ENCODE results near the gene MAEA.
"Not testable (repeated sequence)": the region's sequence is repeated elsewhere in the genome, so short reads cannot be mapped to it uniquely, and the experiment has no call there.

MAEA gene

DNA sequence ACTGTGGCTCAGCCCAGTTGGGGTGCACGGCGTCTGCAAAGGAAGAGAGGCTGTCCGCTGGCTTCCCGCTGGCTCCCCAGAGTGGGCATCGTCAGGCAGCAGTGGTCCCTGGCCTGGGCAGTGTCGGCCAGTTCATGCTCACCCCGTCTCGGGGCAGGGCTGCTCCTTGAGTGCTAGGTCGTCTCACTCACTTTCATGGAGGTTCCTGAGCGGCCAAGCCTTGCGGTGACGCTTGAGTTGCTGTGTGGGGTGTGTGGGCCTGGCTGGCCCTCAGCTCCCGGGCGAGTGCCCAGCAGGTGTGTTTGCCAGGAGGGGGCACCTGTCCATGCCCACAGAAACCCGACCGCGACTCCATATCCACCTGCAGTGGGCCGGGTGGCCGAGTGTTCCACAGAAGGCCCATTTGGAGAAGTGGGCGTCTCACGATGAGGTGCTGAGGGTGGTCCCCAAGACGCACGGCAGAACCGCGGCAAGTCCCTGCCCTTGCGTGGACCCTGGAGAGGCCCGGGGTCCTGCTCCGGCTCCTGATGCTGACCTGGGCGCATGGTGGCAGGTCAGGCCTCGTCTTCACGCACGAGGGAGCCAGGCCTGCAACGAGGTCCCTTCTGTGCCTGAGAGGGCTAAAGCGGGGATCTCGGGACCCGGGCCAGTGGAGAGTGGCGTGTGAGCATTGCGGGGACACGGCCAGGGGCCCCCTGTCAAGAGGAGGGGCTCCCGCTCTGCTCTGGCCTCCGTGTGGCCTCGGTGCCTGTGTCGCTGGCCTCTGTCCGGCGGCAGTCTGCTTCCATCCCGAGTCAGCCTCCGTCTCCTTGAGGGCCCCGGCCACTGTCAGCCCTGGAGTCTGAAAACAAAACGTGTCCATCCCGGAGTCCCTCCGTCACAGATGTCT lies 38.8 kb downstream of the MAEA start:
- no peak for TF ChIP-seq Cebpa-rat (IDR thresholded peaks at IDR 0.05)
- no peak overlapping the region for H3K4me3 ChIP-seq
- H3K9ac ChIP-seq: peak overlapping the region in 2 of 11 experiments; percentile 19 to 41; a peak in 3 of 22 replicates
- no peaks in the 10 kb centered on the region for H3K27me3 ChIP-seq
- no peaks in the 10 kb centered on the region for H3K9me3 ChIP-seq (replicated peaks in 1 of 11)
- H4K20me1 ChIP-seq: peaks cover 37 to 96% (median 79%) of the 10 kb centered on the region in 11 experiments
- peak overlapping the region in 4 of 11 experiments; percentile 9 to 31 (median 21); a peak in 4 of 22 replicates for H3K4me2 ChIP-seq
- peak overlapping the region in 2 of 11 experiments; percentile 36 to 40; a peak in 2 of 22 replicates for H3K27ac ChIP-seq
- H3K4me1 ChIP-seq: peaks cover 26 to 77% (median 56%) of the 10 kb centered on the region in 10 experiments
- H3K36me3 ChIP-seq: peaks cover 84 to 98% (median 94%) of the 10 kb centered on the region in 11 experiments

DNA sequence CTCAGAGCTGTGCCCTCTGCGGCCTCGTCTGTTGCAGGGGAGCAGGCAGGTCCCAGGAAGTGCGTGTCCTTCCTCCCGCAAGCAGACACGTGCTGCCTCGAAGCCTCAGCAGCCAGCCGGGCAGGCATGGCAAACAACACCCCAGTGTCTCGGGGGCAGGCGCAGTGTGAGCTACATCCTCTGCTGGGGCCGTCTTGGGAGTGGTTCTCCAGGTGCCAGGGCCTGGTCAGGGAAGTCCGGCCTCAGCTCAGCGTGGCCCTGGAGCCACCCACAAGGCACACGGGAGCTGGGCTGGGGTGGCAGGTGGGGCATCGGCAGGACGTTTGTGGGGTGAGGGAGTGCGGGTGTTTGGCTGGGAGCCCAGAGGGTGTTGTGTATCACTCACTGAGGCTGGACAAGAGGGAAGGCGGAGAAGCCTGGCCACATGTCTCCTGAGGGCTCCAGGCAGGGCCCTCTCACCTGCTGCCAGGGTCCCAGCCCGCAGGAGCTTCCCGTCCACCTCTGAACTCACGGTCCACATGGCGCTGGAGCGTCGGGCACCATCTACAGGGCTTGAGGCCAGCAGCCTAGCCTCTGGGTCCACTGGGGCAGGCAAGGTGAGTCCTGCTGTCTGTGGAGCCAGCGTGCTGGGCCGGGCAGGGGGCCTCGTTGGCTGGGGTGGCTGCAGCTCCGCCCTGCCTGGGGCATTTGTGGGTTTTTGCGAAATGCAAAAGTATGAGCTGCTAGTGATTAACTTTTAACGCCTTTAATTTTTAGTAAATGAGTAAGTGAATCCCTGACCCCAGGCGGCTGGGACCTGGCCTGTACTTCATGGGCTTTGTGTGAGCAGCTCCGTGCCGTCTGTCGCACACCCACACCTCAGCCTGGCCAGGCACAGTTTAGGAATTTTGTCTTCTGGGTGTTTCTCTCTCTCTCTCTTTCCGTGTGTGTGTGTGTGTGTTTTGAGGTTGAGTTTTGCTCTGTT lies 40.0 kb downstream of the MAEA start:
- peaks cover 40 to 87% (median 73%) of the 10 kb centered on the region in 11 experiments for H4K20me1 ChIP-seq
- H3K4me1 ChIP-seq: peaks cover 33 to 84% (median 63%) of the 10 kb centered on the region in 10 experiments
- H3K4me2 ChIP-seq: peak overlapping the region in 7 of 11 experiments; percentile 6 to 31 (median 25); a peak in 7 of 22 replicates
- no peak overlapping the region for H3K4me3 ChIP-seq
- H3K27ac ChIP-seq: peak overlapping the region in 8 of 11 experiments; percentile 2 to 40 (median 30); a peak in 8 of 22 replicates
- peaks cover 0 to 4% (median under 1%) of the 10 kb centered on the region in 11 experiments; a peak in 8 of 22 replicates for H3K9me3 ChIP-seq (replicated peaks in 1 of 11)
- no peak for TF ChIP-seq Cebpa-rat (IDR thresholded peaks at IDR 0.05)
- H3K9ac ChIP-seq: peak overlapping the region in 5 of 11 experiments; percentile 19 to 45 (median 26); a peak in 3 of 22 replicates
- H3K36me3 ChIP-seq: peaks cover 76 to 92% (median 88%) of the 10 kb centered on the region in 11 experiments
- no peaks in the 10 kb centered on the region for H3K27me3 ChIP-seq

DNA sequence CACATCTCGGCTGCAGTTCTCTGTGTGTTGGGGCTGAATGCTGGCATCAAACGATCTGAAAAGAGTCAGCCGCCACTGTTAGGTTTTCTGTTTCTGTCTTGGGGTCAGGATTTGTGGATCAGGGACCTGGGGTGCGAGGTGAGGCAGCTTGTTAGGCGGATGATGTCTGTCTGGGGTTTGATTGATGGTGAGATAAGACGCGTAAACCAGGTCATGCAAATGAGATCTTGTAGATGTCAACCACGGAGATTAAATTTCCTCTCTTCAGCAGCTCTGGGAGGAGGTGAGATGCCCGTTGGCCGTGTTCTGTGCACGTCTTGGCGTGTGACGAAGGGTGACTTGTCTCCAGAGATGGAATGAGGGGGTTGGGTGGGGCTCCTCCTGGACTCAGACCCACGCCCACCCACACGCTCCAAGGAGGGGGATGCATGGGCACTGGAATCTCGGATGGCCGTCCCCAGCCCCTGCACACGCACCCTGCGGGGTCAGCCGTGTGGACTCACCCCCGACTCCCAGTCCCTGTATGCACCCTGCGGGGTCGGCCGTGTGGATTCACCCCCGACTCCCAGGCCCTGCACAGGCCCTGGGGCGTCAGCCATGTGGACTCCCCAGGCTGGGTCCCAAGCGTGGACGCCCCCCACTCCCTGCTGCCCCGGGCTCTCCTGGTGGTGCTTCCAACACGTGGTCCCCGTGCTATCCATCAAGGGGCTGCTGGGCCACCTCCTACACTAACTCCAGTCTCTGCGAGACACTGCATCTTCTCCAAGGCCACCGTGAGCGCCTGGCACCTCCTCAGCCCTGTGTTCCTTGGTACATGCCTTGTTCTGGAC lies 41.3 kb downstream of the MAEA start:
- peak overlapping the region in 5 of 11 experiments; percentile 4 to 67 (median 50); a peak in 6 of 22 replicates for H3K9ac ChIP-seq
- H3K4me1 ChIP-seq: peaks cover 38 to 82% (median 66%) of the 10 kb centered on the region in 10 experiments
- peaks cover 0 to 17% (median 10%) of the 10 kb centered on the region in 11 experiments; a peak in 15 of 22 replicates for H3K9me3 ChIP-seq (replicated peaks in 1 of 11)
- TF ChIP-seq Cebpa-rat (IDR thresholded peaks at IDR 0.05): no peak
- peaks cover 37 to 74% (median 65%) of the 10 kb centered on the region in 11 experiments for H4K20me1 ChIP-seq
- no peak overlapping the region for H3K4me3 ChIP-seq
- peak overlapping the region in 1 of 11 experiments; percentile 27; a peak in 1 of 22 replicates for H3K27ac ChIP-seq
- H3K36me3 ChIP-seq: peaks cover 71 to 90% (median 85%) of the 10 kb centered on the region in 11 experiments
- H3K27me3 ChIP-seq: no peaks in the 10 kb centered on the region
- peak overlapping the region in 5 of 11 experiments; percentile 6 to 42 (median 11); a peak in 6 of 22 replicates for H3K4me2 ChIP-seq

GRCh38 chr4:1331591-1332353 lies 42.1 kb downstream of the MAEA start:
- Histone ChIP-seq H3K9me3 (replicated peaks in 1 of 11) (peaks cover 0 to 25% (median 13%) of the 10 kb centered on the region in 11 experiments; a peak in 15 of 22 replicates), H3K4me3 (no peak overlapping the region), H3K27ac (peak overlapping the region in 3 of 11 experiments; percentile 55 to 61 (median 60); a peak in 7 of 22 replicates), H3K4me2 (peak overlapping the region in 3 of 11 experiments; percentile 6 to 72 (median 56); a peak in 6 of 22 replicates), H4K20me1 (peaks cover 33 to 66% (median 60%) of the 10 kb centered on the region in 11 experiments), H3K9ac (peak overlapping the region in 5 of 11 experiments; percentile 4 to 67 (median 24); a peak in 6 of 22 replicates), H3K36me3 (peaks cover 71 to 90% (median 85%) of the 10 kb centered on the region in 11 experiments), H3K4me1 (peaks cover 38 to 74% (median 61%) of the 10 kb centered on the region in 10 experiments), H3K27me3 (no peaks in the 10 kb centered on the region)
- no peak for TF ChIP-seq Cebpa-rat (IDR thresholded peaks at IDR 0.05)

DNA sequence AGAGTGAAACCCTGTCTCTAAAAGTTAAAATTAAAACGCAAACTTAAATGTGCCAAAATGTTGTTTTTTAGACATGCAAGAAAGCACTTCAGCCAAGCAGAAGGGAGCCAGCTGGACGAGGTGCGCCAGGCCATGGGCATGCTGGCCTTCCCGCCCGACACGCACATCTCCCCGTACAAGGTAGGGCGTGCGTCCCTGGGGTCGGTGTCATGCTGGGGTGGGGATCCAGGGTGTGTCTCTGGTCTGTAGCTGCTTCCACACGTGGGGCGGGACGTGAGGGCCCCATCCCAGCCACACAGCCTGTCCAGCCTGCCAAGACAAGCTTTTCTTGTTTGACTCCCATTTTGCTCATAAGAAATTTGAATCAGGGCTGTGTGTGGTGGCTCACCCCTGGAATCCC lies 43.0 kb downstream of the MAEA start:
- no peak overlapping the region for H3K4me3 ChIP-seq
- no peaks in the 10 kb centered on the region for H3K27me3 ChIP-seq
- peaks cover 0 to 30% (median 13%) of the 10 kb centered on the region in 11 experiments; a peak in 15 of 22 replicates for H3K9me3 ChIP-seq (replicated peaks in 1 of 11)
- no peak for TF ChIP-seq Cebpa-rat (IDR thresholded peaks at IDR 0.05)
- H3K36me3 ChIP-seq: peaks cover 71 to 90% (median 85%) of the 10 kb centered on the region in 11 experiments
- peak overlapping the region in 8 of 11 experiments; percentile 23 to 67 (median 38); a peak in 9 of 22 replicates for H3K9ac ChIP-seq
- peak overlapping the region in 8 of 11 experiments; percentile 22 to 61 (median 51); a peak in 16 of 22 replicates for H3K27ac ChIP-seq
- H4K20me1 ChIP-seq: peaks cover 24 to 60% (median 53%) of the 10 kb centered on the region in 11 experiments; a peak in 20 of 22 replicates
- peak overlapping the region; percentile 10 to 72 (median 33); a peak in 15 of 22 replicates for H3K4me2 ChIP-seq
- H3K4me1 ChIP-seq: peaks cover 41 to 70% (median 61%) of the 10 kb centered on the region in 10 experiments

- H3K27me3 ChIP-seq: no peaks in the 10 kb centered on the region
- peaks cover 41 to 73% (median 59%) of the 10 kb centered on the region in 10 experiments for H3K4me1 ChIP-seq
- H3K4me2 ChIP-seq: peak overlapping the region in 10 of 11 experiments; percentile 10 to 72 (median 44); a peak in 15 of 22 replicates
- H3K9me3 ChIP-seq (replicated peaks in 1 of 11): peaks cover 0 to 30% (median 13%) of the 10 kb centered on the region in 11 experiments; a peak in 15 of 22 replicates
- H3K9ac ChIP-seq: peak overlapping the region in 6 of 11 experiments; percentile 33 to 67 (median 41); a peak in 8 of 22 replicates
- no peak overlapping the region for H3K4me3 ChIP-seq
- peaks cover 71 to 90% (median 85%) of the 10 kb centered on the region in 11 experiments for H3K36me3 ChIP-seq
- H4K20me1 ChIP-seq: peaks cover 23 to 60% (median 48%) of the 10 kb centered on the region in 11 experiments; a peak in 20 of 22 replicates
- peak overlapping the region in 8 of 11 experiments; percentile 22 to 61 (median 51); a peak in 13 of 22 replicates for H3K27ac ChIP-seq
- no peak for TF ChIP-seq Cebpa-rat (IDR thresholded peaks at IDR 0.05)
Observed at GRCh38 chr4:1333256-1333655, 43.6 kb downstream of the MAEA start.

DNA sequence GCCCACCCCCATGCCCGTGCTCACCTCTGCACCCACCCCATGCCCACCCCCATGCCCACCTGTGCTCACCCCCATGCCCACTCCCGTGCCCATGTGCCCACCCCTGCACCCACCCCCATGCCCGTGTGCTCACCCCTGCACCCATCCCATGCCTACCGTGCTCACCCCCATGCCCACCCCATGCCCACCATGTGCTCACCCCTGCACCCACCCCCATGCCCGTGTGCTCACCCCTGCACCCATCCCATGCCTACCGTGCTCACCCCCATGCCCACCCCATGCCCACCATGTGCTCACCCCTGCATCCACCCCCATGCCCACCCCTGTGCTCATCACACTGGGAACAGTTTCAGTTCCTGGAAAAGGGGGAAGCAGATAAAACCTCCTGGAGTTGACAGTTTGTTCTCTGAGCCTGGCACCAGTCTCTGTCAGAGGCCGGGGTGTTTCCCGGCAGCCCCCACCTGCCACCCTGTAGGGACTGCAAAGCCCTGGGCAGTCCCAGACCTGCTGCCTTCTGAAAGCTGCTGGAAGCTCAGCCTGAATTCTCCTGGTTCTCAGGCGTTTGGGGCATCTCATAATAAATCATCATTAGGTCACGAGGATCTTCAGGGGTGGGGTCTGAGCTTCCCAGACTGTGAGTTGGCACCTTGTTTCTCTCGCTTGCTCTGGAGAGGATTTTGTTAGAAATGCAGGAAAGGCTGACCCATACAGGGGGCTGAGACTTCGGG lies 44.3 kb downstream of the MAEA start:
- H3K27me3 ChIP-seq: not testable (repeated sequence)
- H4K20me1 ChIP-seq: peaks cover 23 to 58% (median 40%) of the 10 kb centered on the region in 11 experiments; a peak in 19 of 22 replicates
- H3K9ac ChIP-seq: peak overlapping the region in 10 of 11 experiments; percentile 21 to 57 (median 44); a peak in 13 of 22 replicates
- peak overlapping the region in 10 of 11 experiments; percentile 42 to 70 (median 60); a peak in 19 of 22 replicates for H3K27ac ChIP-seq
- H3K4me3 ChIP-seq: peak overlapping the region in 3 of 10 experiments; percentile 20 to 40 (median 37); a peak in 4 of 20 replicates
- peak overlapping the region; percentile 35 to 88 (median 70); a peak in 20 of 22 replicates for H3K4me2 ChIP-seq
- peaks cover 35 to 67% (median 53%) of the 10 kb centered on the region in 10 experiments for H3K4me1 ChIP-seq
- peaks cover 0 to 30% (median 13%) of the 10 kb centered on the region in 11 experiments; a peak in 15 of 22 replicates for H3K9me3 ChIP-seq (replicated peaks in 1 of 11)
- H3K36me3 ChIP-seq: peaks cover 71 to 90% (median 85%) of the 10 kb centered on the region in 11 experiments
